CD1c-positive myeloid dendritic cell (primary cell): Measurements from ENCODE around the gene TENM4.

ENCODE experiments used
- DNase-seq: peaks from one replicate; pipeline ENCODE4 v3.0.0-alpha.2; 2016; ENCODE audit errors: extremely low spot score

Gene TENM4

DNA sequence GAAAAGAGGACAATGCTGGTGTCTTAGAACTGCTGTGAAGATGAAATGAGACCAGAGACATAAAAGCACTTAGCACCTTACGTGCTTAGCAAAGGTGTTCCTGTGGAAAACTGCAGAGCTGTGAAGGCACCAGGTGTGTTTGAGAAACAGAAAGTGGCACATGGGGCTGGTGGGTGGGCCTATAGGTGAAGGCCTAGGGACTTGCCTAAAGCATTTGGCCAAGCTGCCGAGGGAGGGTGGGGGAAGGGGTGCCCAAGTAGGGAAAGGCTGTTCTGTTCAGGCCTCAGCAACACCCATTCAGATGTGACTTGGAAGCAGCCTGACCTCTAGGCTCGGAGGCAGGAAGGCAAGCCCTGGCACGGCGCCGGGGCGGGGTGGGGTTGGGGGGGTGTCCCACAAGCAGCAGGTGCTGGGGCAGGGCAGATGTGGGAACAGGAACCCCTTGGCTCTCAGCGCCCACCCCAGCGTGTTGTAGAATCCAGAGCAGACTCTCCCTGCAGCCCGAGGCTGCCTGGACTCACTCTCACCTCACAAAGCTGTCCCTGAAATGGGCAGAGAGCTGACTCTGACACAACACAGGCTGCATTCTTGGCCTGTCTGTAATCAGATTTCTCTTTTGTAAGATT, 499.5 kb downstream of the TENM4 start:
- DNase-seq, result no peak

- no peak for DNase-seq
These were observed 500.2 kb downstream of the TENM4 start for GRCh38 chr11:78940500-78941225.

DNA sequence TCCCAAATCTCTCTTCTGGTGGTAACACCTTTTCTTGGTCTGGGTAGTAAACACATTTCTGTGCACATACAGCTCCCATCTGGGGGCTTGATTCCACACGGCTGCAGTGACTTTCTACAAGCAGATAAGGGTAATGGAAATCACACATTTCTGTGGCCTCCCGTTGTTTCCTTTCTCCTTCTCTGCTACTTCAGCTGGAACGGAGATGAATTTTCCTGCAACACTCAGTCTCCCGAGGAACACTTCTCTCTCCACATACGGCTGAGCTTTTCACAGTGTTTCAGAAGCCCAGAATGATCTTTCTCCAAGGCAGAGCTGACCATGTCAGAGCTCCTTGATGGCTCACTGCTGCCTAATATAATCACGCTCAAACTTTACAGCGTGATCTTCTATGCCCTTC, 501.9 kb downstream of the TENM4 start:
- DNase-seq, result no peak

DNA sequence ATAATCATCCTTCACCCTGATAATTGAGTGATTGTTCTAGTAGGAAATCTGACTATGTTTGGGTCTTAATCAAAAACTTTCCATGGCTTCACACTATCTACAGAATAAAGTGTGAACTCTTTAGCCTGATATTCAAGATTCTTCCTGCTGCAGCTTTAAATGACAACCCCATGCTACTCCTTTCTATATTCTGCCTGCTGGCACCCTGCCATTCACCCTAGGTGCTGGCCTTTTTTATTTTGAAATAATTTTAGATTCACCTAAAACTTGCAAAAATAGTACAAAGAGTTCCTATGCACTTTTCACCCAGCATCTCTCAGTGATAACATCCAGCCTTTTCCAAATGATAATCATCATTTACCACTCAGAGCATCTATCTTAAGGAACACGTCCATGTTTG, 502.8 kb downstream of the TENM4 start:
- DNase-seq, result no peak

GRCh38 chr11:78935398-78936068, 505.3 kb downstream of the TENM4 start:
- DNase-seq, result peak; percentile 45

DNA sequence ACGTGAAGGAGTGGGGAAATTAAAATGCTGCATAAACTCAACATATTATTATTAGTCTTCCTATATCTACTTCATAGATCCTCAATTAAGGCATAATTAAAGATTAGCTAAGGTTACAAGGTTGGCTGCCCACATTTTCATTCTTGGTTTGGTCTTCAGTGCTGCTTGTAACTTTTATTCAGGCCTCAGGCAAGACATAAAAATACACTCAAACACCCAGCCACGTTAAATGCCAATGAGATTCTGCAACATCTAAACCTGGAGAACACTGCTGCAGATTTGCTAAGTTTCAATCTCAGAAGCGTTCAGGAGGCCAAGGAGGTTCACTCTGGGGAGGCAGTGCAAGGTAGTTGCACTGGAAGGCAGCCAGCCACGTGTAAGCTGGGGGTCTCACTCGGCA, 507.5 kb downstream of the TENM4 start:
- DNase-seq, result no peak

DNA sequence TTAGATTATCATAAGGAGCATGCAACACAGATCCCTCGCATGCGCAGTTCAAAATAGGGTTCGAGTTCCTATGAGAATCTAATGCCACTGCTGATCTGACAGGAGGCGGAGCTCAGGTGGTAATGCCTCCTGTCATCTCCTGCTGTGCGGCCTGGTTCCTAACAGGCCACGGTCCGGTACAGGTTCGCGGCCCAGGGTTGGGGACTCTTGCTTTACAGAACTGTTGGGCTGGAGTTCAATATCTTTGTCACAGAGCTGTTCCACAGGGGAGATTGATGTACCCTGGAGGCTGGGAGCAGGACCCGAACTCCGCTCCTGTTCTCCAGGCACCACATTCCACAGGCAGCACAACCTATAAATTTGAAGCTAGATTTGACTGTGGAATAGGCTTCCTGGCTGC, 508.1 kb downstream of the TENM4 start:
- DNase-seq, result no peak

GRCh38 chr11:78931891-78932290, 508.9 kb downstream of the TENM4 start:
- no peak for DNase-seq

- DNase-seq, result no peak
These were observed 509.9 kb downstream of the TENM4 start for GRCh38 chr11:78930810-78931523.

- no peak for DNase-seq
These were observed 511.0 kb downstream of the TENM4 start for GRCh38 chr11:78929906-78930220.

GRCh38 chr11:78929207-78929905, 511.5 kb downstream of the TENM4 start:
- no peak for DNase-seq

GRCh38 chr11:78927511-78927910, 513.3 kb downstream of the TENM4 start:
- DNase-seq, result no peak

GRCh38 chr11:78926633-78927338, 514.0 kb downstream of the TENM4 start:
- DNase-seq, result no peak

GRCh38 chr11:78925387-78925786, 515.4 kb downstream of the TENM4 start:
- DNase-seq, result no peak

GRCh38 chr11:78922859-78923625, 517.8 kb downstream of the TENM4 start:
- DNase-seq, result no peak

- no peak for DNase-seq
These were observed 519.3 kb downstream of the TENM4 start for GRCh38 chr11:78921509-78921908.

- DNase-seq, result no peak
These were observed 520.5 kb downstream of the TENM4 start for GRCh38 chr11:78920329-78920728.

DNA sequence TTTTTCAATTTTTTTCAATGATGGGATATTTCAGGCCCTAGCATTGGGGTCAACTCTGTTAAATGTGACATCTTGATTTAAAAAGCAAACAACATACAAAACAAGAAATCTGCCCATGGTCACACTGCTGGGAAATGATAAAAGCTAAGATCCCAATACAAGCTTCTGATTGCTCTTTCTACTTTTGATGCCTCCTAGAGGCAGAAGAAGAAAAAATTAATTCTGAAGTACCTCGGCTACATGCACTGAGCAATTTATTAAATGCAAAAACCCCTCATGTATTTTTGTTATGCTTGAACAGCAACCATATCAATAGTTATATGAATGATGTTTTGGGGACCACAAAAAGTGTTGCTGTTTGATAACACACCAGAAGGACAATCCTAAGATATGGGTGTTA, 524.1 kb downstream of the TENM4 start:
- no peak for DNase-seq

DNA sequence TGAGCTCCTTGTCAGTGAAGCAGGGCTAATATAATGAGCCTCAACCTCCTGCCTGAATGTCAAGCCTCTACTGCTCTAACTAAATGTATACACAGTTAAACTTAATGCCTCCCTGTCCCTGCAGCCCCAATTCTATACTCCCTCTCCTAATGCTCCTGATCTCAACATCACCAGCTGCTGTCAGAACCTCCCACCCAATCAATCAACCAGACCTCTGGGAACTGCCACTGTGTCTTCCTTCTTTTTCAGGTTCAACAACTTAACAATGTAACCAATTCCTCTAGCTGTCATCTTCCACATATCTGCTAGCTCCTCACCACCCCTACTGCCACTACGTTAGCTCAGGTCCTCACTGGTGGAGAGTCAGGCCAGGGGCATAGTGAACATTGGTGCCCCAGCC, 526.3 kb downstream of the TENM4 start:
- DNase-seq, result no peak

DNA sequence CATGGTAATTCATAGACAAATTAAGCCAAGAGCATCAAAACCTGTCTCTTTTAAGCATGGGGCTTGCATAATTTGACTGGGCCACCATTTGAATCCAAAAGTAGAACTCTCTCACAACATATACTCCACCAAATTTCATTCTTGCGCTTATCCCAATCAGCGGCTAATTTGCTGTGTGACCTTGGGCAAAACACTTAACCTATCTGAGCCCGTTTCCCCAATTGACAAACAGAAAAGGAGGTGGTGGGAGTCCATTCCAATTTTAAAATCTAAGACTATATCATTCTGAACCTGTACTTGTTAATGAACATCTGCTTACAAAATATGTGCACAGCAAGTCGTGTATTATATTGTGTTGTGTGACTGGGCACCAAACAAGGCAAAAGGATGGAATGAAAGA, 528.1 kb downstream of the TENM4 start:
- no peak for DNase-seq

DNA sequence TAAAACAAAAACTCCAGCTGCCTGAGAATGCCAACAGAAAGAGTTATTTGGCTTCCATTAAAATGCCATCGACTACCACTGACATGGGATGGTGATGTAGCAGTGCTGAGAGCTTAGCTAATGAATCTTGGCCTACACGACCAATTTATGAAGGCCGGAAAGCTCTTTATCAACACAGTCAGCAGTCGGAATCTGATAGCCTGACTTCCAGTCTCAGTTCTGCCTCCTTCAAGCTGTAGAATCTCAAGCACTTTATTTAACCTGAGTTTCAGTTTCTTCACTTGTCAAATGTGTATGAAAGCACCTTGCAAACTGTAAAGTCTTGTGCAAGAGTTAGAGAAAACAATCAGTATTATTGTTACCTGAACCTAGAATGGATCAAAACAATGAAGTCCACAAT, 530.5 kb downstream of the TENM4 start:
- DNase-seq, result no peak
